Measurements from ENCODE around the gene PDLIM4. TPM values are rescaled to one million over a fixed set of nuclear protein-coding genes. Genes with fewer than 3 reads are reported as not detected.

PDLIM4 gene
- polyA plus RNA-seq, 1 experiment = 31.0 TPM

DNA sequence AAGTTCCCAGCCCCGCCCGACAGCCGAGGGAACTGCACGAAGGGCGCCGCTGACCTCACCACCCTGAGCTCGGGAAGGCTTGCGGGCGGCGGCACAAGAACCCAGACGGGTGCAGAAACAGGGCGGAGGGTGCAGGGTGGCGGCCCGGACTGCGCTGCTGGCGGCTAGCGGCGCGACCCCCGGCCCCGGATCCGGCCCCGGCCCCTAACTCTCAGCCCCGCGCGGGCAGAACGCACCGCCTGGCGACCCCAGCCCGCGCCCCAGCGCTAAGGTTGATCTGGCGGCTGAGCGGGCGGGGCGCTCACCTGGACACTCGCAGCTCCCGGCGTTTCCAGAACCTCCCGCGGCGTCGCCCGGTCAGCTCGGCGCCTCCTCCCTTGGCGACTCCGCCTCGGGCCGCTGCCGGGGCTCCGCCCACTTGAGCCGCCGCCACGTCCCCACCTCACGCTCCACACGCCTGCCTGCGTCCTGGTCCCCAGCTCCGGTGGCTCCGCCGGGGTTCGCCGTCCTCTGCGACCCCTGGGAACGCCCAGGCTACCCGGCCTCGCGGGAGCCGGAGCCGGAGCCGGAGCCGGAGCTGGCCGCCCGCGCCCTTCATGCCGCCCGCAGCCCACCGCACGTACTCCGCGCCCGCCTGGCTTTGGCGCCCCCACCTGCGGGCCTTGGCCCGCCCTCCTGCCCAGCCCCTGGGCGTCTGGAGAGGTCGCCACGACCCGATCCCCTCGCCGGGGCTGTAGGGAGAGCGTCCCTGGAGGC lies 29.8 kb upstream of the PDLIM4 start, which contains the start of gene P4HA2:
Gene P4HA2 (minus strand): TSS at position 369 of the 756 bp plus-strand sequence. CDS start 9,227 bp downstream, outside the sequence.
- TF ChIP-seq CTCF (IDR thresholded peaks at IDR 0.05; ENCODE audit: insufficient read depth, low read depth, low read length) = peak; percentile 9; the same call in 1 of the 2 replicates
- CTCF ChIA-PET = interaction anchor here (0.6 to 4.1 kb wide), 11 partner anchors 10 to 277 kb away, joined by 3 to 46 read pairs (median 3); partner anchors contain the start of gene SLC22A4
- POLR2A ChIA-PET = no interaction called here
- Histone ChIP-seq H3K4me3 (ENCODE audit: low read depth, low read length) (peak within 1 kb of the TSS; percentile 61), H3K36me3 (ENCODE audit: control insufficient read depth, insufficient read depth, low read length) (no peaks in the 10 kb centered on the region), H3K27me3 (ENCODE audit: control insufficient read depth, insufficient read depth, low read length) (peaks cover 1% of the 10 kb centered on the region; the same call in 1 of the 2 replicates)
- DNase-seq (ENCODE audit: low read depth) = no peak

DNA sequence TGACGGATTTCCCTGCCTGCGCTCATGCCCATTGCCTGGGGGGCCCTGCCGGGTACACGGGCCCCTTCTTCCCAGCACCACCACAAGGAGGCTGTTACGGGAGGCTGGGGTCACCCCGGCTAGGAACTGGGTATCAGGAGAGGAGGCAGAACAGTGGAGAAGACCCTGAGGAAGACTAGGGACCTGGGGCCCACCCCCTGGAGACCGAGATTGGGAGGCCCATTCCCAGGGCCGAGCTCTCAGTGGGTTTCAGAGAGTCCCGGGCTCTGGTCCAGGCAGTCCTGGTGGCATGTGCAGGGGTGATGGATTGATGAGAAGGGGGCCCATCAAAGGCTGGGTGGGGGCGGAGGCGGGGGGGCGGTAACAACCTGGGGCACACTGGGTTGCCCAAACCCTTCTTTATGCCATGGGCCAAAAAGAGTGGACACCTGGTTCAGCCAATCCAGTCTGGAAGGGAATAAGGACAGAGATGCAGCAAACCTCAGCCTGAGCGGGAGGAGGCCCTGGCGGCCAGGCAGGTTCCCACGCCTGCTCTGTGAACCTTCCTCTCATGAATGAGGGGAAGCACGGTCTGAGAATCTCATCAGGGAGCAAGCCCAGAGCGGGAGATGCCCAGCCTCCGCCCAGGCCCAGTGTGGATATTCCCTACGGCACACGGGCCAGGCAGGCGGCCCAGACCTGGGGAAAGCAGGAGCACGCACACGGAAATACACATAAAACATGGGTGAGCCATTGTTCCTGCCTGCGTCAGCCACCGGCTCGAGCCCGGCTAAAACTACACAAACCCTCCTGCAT lies 29.1 kb upstream of the PDLIM4 start:
- no peak for DNase-seq (ENCODE audit: low read depth)
- ChIA-PET CTCF (interaction anchor here (1.1 to 4.1 kb wide), 5 partner anchors 10 to 163 kb away, joined by 3 to 46 read pairs (median 3); no protein-coding TSS in a partner anchor), POLR2A (no interaction called here)
- TF ChIP-seq CTCF (IDR thresholded peaks at IDR 0.05; ENCODE audit: insufficient read depth, low read depth, low read length) = peak; percentile 30; the same call in 1 of the 2 replicates
- peak overlapping the region; percentile 61 for H3K4me3 ChIP-seq (ENCODE audit: low read depth, low read length)
- peaks cover 1% of the 10 kb centered on the region; the same call in 1 of the 2 replicates for H3K27me3 ChIP-seq (ENCODE audit: control insufficient read depth, insufficient read depth, low read length)
- no peaks in the 10 kb centered on the region for H3K36me3 ChIP-seq (ENCODE audit: control insufficient read depth, insufficient read depth, low read length)

GRCh38 chr5:132229236-132229635 lies 28.3 kb upstream of the PDLIM4 start:
- no peak for DNase-seq (ENCODE audit: low read depth)
- CTCF ChIA-PET = interaction anchor here (1.5 to 4.1 kb wide), 2 partner anchors 9 to 164 kb away, joined by 4 to 46 read pairs; no protein-coding TSS in a partner anchor
- H3K4me3 ChIP-seq (ENCODE audit: low read depth, low read length) = no peak overlapping the region
- peaks cover 1% of the 10 kb centered on the region; the same call in 1 of the 2 replicates for H3K27me3 ChIP-seq (ENCODE audit: control insufficient read depth, insufficient read depth, low read length)
- no peaks in the 10 kb centered on the region for H3K36me3 ChIP-seq (ENCODE audit: control insufficient read depth, insufficient read depth, low read length)
- POLR2A ChIA-PET = no interaction called here
- no peak for TF ChIP-seq CTCF (IDR thresholded peaks at IDR 0.05; ENCODE audit: insufficient read depth, low read depth, low read length)

DNA sequence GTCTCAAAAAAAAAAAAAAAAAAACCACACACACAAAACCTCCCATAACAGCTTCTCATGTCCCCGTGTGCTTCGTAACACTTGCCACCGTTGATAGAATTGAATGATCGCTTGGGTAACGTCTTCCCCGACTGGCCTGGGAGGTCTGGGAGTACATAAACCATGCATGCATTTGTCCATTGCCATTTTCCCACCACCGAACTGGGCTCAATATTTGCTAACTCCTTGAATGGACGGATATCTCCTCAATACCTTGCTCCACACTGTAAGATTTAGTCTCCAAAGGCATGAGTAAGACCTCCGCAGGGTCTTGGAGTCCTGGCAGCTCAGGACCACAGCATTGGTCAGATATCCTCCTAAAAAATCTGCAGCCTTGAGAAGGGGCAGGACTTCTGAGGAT lies 26.6 kb upstream of the PDLIM4 start:
- no peak for TF ChIP-seq CTCF (IDR thresholded peaks at IDR 0.05; ENCODE audit: insufficient read depth, low read depth, low read length)
- CTCF ChIA-PET = interaction anchor here (2.2 kb wide), 1 partner anchor 11 kb away, joined by 6 read pairs; no protein-coding TSS in a partner anchor

More for the DNA sequence above, 26.6 kb upstream of the PDLIM4 start:
- Histone ChIP-seq H3K4me3 (ENCODE audit: low read depth, low read length) (no peak overlapping the region), H3K36me3 (ENCODE audit: control insufficient read depth, insufficient read depth, low read length) (no peaks in the 10 kb centered on the region), H3K27me3 (ENCODE audit: control insufficient read depth, insufficient read depth, low read length) (peaks cover 1% of the 10 kb centered on the region; the same call in 1 of the 2 replicates)
- no peak for DNase-seq (ENCODE audit: low read depth)
- POLR2A ChIA-PET = no interaction called here
